GM23338 (cell line): Measurements from ENCODE around the gene PMAIP1. TPM values are rescaled to one million over a fixed set of nuclear protein-coding genes. Genes with fewer than 3 reads are reported as not detected.

Source experiments
- ATAC-seq: fragments of 200-7000 bp; cut with Tn5 transposase; 3 replicates; pipeline ENCODE4 v1.9.1; 2020
- DNase-seq: peaks from one replicate; pipeline ENCODE4 v3.0.0-alpha.2; 2015; ENCODE audit warnings: low spot score
- H2AFZ ChIP-seq: fragments of 200-600 bp; sonication (generic); 2 replicates; pipeline ENCODE4 v1.8.0; 2016; ENCODE audit warnings: antibody characterized with exemption, mild to moderate bottlenecking, moderate library complexity
- H3F3A ChIP-seq: fragments of 200-600 bp; sonication (generic); replicated peaks from 2 replicates; pipeline ENCODE4 v1.8.0; 2017; ENCODE audit warnings: antibody characterized with exemption, mixed run types, low read depth
- H3K27ac ChIP-seq: fragments of 200-600 bp; sonication (generic); 2 replicates; pipeline ENCODE4 v1.6.1; 2016; ENCODE audit warnings: low read depth
- H3K27me3 ChIP-seq: fragments of 200-600 bp; sonication (generic); 2 replicates; pipeline ENCODE4 v1.8.0; 2016; ENCODE audit warnings: mild to moderate bottlenecking, mixed run types, moderate library complexity; ENCODE audit not compliant: insufficient read depth
- H3K36me3 ChIP-seq: fragments of 200-600 bp; sonication (generic); 2 replicates; pipeline ENCODE4 v1.8.0; 2016; ENCODE audit warnings: mild to moderate bottlenecking; ENCODE audit not compliant: insufficient read depth
- H3K4me1 ChIP-seq: fragments of 200-600 bp; sonication (generic); 2 replicates; pipeline ENCODE4 v1.8.0; 2016; ENCODE audit warnings: mild to moderate bottlenecking, moderate library complexity; ENCODE audit not compliant: insufficient read depth
- H3K4me2 ChIP-seq: fragments of 200-600 bp; sonication (generic); 2 replicates; pipeline ENCODE4 v1.7.1; 2017; ENCODE audit warnings: mixed run types
- H3K4me3 ChIP-seq: fragments of 200-600 bp; sonication (generic); 2 replicates; pipeline ENCODE4 v1.6.1; 2016; ENCODE audit warnings: mixed run types
- H3K79me2 ChIP-seq: fragments of 200-600 bp; sonication (generic); replicated peaks from 2 replicates; pipeline ENCODE4 v1.8.0; 2017; ENCODE audit warnings: mild to moderate bottlenecking; ENCODE audit not compliant: insufficient read depth
- H3K9me2 ChIP-seq: fragments of 200-600 bp; sonication (generic); 2 replicates; pipeline ENCODE4 v1.8.0; 2017; ENCODE audit not compliant: insufficient read depth
- H4K20me1 ChIP-seq: fragments of 200-600 bp; sonication (generic); replicated peaks from 2 replicates; pipeline ENCODE4 v1.8.0; 2017; ENCODE audit warnings: mild to moderate bottlenecking; ENCODE audit not compliant: insufficient read depth
- H3K27ac Mint-ChIP-seq: 2 replicates; pipeline ENCODE4 v1.8.0; 2020; ENCODE audit warnings: inconsistent platforms, mild to moderate bottlenecking, moderate library complexity, mixed read lengths
- H3K27me3 Mint-ChIP-seq: 3 replicates; pipeline ENCODE4 v1.8.0; 2022; ENCODE audit warnings: low read depth, mild to moderate bottlenecking, moderate library complexity, mixed read lengths, inconsistent platforms; ENCODE audit not compliant: insufficient read depth, poor library complexity
- H3K36me3 Mint-ChIP-seq: 3 replicates; pipeline ENCODE4 v1.8.0; 2021; ENCODE audit warnings: low read depth, mild to moderate bottlenecking, inconsistent platforms, moderate library complexity, mixed read lengths
- H3K4me1 Mint-ChIP-seq: 3 replicates; pipeline ENCODE4 v1.8.0; 2020; ENCODE audit warnings: mild to moderate bottlenecking, inconsistent platforms, mixed read lengths
- H3K4me3 Mint-ChIP-seq: 3 replicates; pipeline ENCODE4 v1.8.0; 2021; ENCODE audit warnings: moderate library complexity, mild to moderate bottlenecking, inconsistent platforms, mixed read lengths
- H3K9me3 Mint-ChIP-seq: 3 replicates; pipeline ENCODE4 v1.8.0; 2020; ENCODE audit warnings: moderate library complexity, mild to moderate bottlenecking, inconsistent platforms, mixed read lengths
- CTCF ChIP-seq, 2 experiments: fragments of 200-600 bp in 1 of 2; sonication (generic) in 1 of 2; conservative IDR thresholded peaks; 2 replicates each; pipeline versions ENCODE4 v1.5.1 to v1.6.1; 2016 to 2017; ENCODE audit warnings: antibody characterized with exemption in 2 of 2, low read depth in 2 of 2, mild to moderate bottlenecking in 2 of 2, moderate library complexity in 1 of 2
- EZH2 ChIP-seq: fragments of 200-600 bp; sonication (generic); IDR thresholded peaks from one replicate; pipeline ENCODE4 v1.8.0; 2017; ENCODE audit warnings: antibody characterized with exemption, mild to moderate bottlenecking, low read depth; ENCODE audit not compliant: unreplicated experiment
- EZH2phosphoT487 ChIP-seq: fragments of 200-600 bp; sonication (generic); IDR thresholded peaks from one replicate; pipeline ENCODE4 v1.8.1; 2018; ENCODE audit warnings: antibody characterized with exemption; ENCODE audit not compliant: unreplicated experiment
- JUNB ChIP-seq: IDR thresholded peaks from one replicate; pipeline ENCODE4 v1.6.1; 2016; ENCODE audit warnings: antibody characterized with exemption; ENCODE audit not compliant: unreplicated experiment
- NANOG ChIP-seq: IDR thresholded peaks from 2 replicates; pipeline ENCODE4 v1.6.1; 2016; ENCODE audit warnings: antibody characterized with exemption, borderline replicate concordance
- STAT1 ChIP-seq: IDR thresholded peaks from one replicate; pipeline ENCODE4 v1.6.1; 2016; ENCODE audit warnings: antibody characterized with exemption; ENCODE audit not compliant: unreplicated experiment
- ZNF114 ChIP-seq: fragments of 250-450 bp; sonication (Bioruptor Pico); IDR thresholded peaks from 2 replicates; pipeline ENCODE4 v1.5.0; 2020; ENCODE audit warnings: mild to moderate bottlenecking, moderate library complexity
- ZNF462 ChIP-seq: fragments of 250-450 bp; sonication (Bioruptor Pico); IDR thresholded peaks from 2 replicates; pipeline ENCODE4 v1.5.0; 2020; ENCODE audit warnings: mild to moderate bottlenecking, moderate library complexity
- polyA plus RNA-seq: library from polyadenylated mRNA; unstranded; fragments of >200 nt; fragmentation: Nextera tagmentation; extraction: Ambion mirVana; gene quantifications from 2 replicates; pipeline ENCODE4 v1.2.1, GENCODE V29; 2016
- total RNA-seq: library from RNA; depleted of rRNA; stranded (reverse); fragments of >200 nt; shearing (Covaris generic); gene quantifications from 2 replicates; pipeline ENCODE4 v1.2.3, GENCODE V29; 2014
- TF ChIP-seq, protein P1 (sequence below): IDR thresholded peaks from one replicate; pipeline ENCODE4 v1.6.1; 2018; ENCODE audit warnings: antibody characterized with exemption; ENCODE audit not compliant: unreplicated experiment

The PMAIP1 gene
- total and polyA plus RNA-seq, 2 experiments from 2014 or later: 156 to 296 TPM

- H4K20me1 ChIP-seq: peaks cover 19% of the 10 kb centered on the region; the same call in 1 of the 2 replicates
- TF ChIP-seq JUNB: no peak
- no peak for TF ChIP-seq NANOG
- TF ChIP-seq STAT1: no peak
- no peak for TF ChIP-seq CTCF (conservative IDR thresholded peaks at IDR 0.05; ENCODE audit: low read depth in 2 of 2)
- no peak for TF ChIP-seq EZH2
- no peak for TF ChIP-seq ZNF462 (CRISPR knock-in tag)
- TF ChIP-seq, protein P1, sequence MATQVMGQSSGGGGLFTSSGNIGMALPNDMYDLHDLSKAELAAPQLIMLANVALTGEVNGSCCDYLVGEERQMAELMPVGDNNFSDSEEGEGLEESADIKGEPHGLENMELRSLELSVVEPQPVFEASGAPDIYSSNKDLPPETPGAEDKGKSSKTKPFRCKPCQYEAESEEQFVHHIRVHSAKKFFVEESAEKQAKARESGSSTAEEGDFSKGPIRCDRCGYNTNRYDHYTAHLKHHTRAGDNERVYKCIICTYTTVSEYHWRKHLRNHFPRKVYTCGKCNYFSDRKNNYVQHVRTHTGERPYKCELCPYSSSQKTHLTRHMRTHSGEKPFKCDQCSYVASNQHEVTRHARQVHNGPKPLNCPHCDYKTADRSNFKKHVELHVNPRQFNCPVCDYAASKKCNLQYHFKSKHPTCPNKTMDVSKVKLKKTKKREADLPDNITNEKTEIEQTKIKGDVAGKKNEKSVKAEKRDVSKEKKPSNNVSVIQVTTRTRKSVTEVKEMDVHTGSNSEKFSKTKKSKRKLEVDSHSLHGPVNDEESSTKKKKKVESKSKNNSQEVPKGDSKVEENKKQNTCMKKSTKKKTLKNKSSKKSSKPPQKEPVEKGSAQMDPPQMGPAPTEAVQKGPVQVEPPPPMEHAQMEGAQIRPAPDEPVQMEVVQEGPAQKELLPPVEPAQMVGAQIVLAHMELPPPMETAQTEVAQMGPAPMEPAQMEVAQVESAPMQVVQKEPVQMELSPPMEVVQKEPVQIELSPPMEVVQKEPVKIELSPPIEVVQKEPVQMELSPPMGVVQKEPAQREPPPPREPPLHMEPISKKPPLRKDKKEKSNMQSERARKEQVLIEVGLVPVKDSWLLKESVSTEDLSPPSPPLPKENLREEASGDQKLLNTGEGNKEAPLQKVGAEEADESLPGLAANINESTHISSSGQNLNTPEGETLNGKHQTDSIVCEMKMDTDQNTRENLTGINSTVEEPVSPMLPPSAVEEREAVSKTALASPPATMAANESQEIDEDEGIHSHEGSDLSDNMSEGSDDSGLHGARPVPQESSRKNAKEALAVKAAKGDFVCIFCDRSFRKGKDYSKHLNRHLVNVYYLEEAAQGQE: no peak
- no peak for TF ChIP-seq ZNF114 (CRISPR knock-in tag)
- no peak for TF ChIP-seq EZH2phosphoT487
- H3K9me2 ChIP-seq: no peaks in the 10 kb centered on the region
- no peak overlapping the region for H3K4me3 ChIP-seq
- peaks cover 20% of the 10 kb centered on the region; the same call in 1 of the 2 replicates for H3K36me3 ChIP-seq
- Mint-ChIP-seq H3K36me3 (peaks cover 25% of the 10 kb centered on the region), H3K4me3 (no peak overlapping the region), H3K4me1 (peaks cover 62% of the 10 kb centered on the region), H3K27ac (no peak overlapping the region), H3K9me3 (no peaks in the 10 kb centered on the region), H3K27me3 (peaks cover 8% of the 10 kb centered on the region)
- H3K27me3 ChIP-seq: no peaks in the 10 kb centered on the region
- H2AFZ ChIP-seq: no peak overlapping the region
- H3F3A ChIP-seq: no peaks in the 10 kb centered on the region; the same call in 1 of the 2 replicates
- no peak overlapping the region for H3K27ac ChIP-seq
- H3K4me1 ChIP-seq: peaks cover 47% of the 10 kb centered on the region
- DNase-seq: no peak
- no peak for ATAC-seq
- H3K4me2 ChIP-seq: no peak overlapping the region
- peaks cover 23% of the 10 kb centered on the region for H3K79me2 ChIP-seq
Measured at GRCh38 chr18:59907172-59907571, 7.4 kb downstream of the PMAIP1 start.
